ENCODE data around the gene SORCS3.

SORCS3 gene

GRCh38 chr10:104941662-104942061, 300.6 kb downstream of the SORCS3 start:
- Histone ChIP-seq H3K27ac (no peak overlapping the region), H3K4me3 (no peak overlapping the region)

- no peak overlapping the region for H3K4me3 ChIP-seq
- H3K27ac ChIP-seq, result no peak overlapping the region
Observed at GRCh38 chr10:104947314-104947713, 306.2 kb downstream of the SORCS3 start.

GRCh38 chr10:104957178-104957841, 316.2 kb downstream of the SORCS3 start:
- Histone ChIP-seq H3K4me3 (no peak overlapping the region), H3K27ac (no peak overlapping the region)

GRCh38 chr10:104966563-104967297, 325.6 kb downstream of the SORCS3 start:
- no peak overlapping the region for H3K4me3 ChIP-seq

GRCh38 chr10:104980368-104980767, 339.3 kb downstream of the SORCS3 start:
- no peak overlapping the region for H3K27ac ChIP-seq

More at GRCh38 chr10:104966563-104967297, 325.6 kb downstream of the SORCS3 start:
- H3K27ac ChIP-seq, result no peak overlapping the region

GRCh38 chr10:104981995-104982394, 340.9 kb downstream of the SORCS3 start:
- H3K4me3 ChIP-seq, result no peak overlapping the region
- H3K27ac ChIP-seq, result no peak overlapping the region

More at GRCh38 chr10:104980368-104980767, 339.3 kb downstream of the SORCS3 start:
- H3K4me3 ChIP-seq, result no peak overlapping the region

GRCh38 chr10:104988686-104989085, 347.6 kb downstream of the SORCS3 start:
- no peak overlapping the region for H3K27ac ChIP-seq

GRCh38 chr10:104989880-104990279, 348.8 kb downstream of the SORCS3 start:
- Histone ChIP-seq H3K4me3 (no peak overlapping the region), H3K27ac (no peak overlapping the region)

More at GRCh38 chr10:104988686-104989085, 347.6 kb downstream of the SORCS3 start:
- no peak overlapping the region for H3K4me3 ChIP-seq

- Histone ChIP-seq H3K27ac (no peak overlapping the region), H3K4me3 (no peak overlapping the region)
Observed at GRCh38 chr10:104993085-104993484, 352.0 kb downstream of the SORCS3 start.

GRCh38 chr10:105001269-105001668, 360.2 kb downstream of the SORCS3 start:
- H3K4me3 ChIP-seq, result no peak overlapping the region
- no peak overlapping the region for H3K27ac ChIP-seq

GRCh38 chr10:105010411-105011121, 369.5 kb downstream of the SORCS3 start:
- H3K27ac ChIP-seq, result no peak overlapping the region
- no peak overlapping the region for H3K4me3 ChIP-seq

GRCh38 chr10:105017116-105017515, 376.0 kb downstream of the SORCS3 start:
- Histone ChIP-seq H3K27ac (no peak overlapping the region), H3K4me3 (no peak overlapping the region)

- Histone ChIP-seq H3K27ac (no peak overlapping the region), H3K4me3 (no peak overlapping the region)
Observed at GRCh38 chr10:105017691-105018090, 376.6 kb downstream of the SORCS3 start.

- Histone ChIP-seq H3K27ac (peak overlapping the region in 1 of 21 experiments; percentile 38), H3K4me3 (no peak overlapping the region)
Observed at GRCh38 chr10:105023211-105024111, 382.4 kb downstream of the SORCS3 start.

- H3K27ac ChIP-seq, result no peak overlapping the region
- no peak overlapping the region for H3K4me3 ChIP-seq
Observed at GRCh38 chr10:105024184-105024583, 383.1 kb downstream of the SORCS3 start.

- H3K4me3 ChIP-seq, result no peak overlapping the region
- no peak overlapping the region for H3K27ac ChIP-seq
Observed at GRCh38 chr10:105025092-105025491, 384.0 kb downstream of the SORCS3 start.

GRCh38 chr10:105026566-105026965, 385.5 kb downstream of the SORCS3 start:
- H3K4me3 ChIP-seq, result no peak overlapping the region

GRCh38 chr10:105029286-105029685, 388.2 kb downstream of the SORCS3 start:
- Histone ChIP-seq H3K27ac (no peak overlapping the region), H3K4me3 (no peak overlapping the region)

More at GRCh38 chr10:105026566-105026965, 385.5 kb downstream of the SORCS3 start:
- H3K27ac ChIP-seq, result no peak overlapping the region

- no peak overlapping the region for H3K27ac ChIP-seq
- no peak overlapping the region for H3K4me3 ChIP-seq
Observed at GRCh38 chr10:105037022-105037421, 395.9 kb downstream of the SORCS3 start.

GRCh38 chr10:105041956-105042355, 400.9 kb downstream of the SORCS3 start:
- H3K27ac ChIP-seq, result no peak overlapping the region
- H3K4me3 ChIP-seq, result no peak overlapping the region

Data from skin epidermis (tissue), 12 donors.